GM12873 (cell line): Measurements from ENCODE around the gene SPATA22.

ENCODE experiments used
- TF ChIP-seq, protein P1 (sequence below): IDR thresholded peaks from 2 replicates; pipeline ENCODE4 v1.5.1; 2012; ENCODE audit warnings: low read depth, mild to moderate bottlenecking, moderate library complexity, low read length, control low read depth; ENCODE audit not compliant: insufficient read depth; ENCODE audit errors: missing control alignments

SPATA22 gene, protein sequence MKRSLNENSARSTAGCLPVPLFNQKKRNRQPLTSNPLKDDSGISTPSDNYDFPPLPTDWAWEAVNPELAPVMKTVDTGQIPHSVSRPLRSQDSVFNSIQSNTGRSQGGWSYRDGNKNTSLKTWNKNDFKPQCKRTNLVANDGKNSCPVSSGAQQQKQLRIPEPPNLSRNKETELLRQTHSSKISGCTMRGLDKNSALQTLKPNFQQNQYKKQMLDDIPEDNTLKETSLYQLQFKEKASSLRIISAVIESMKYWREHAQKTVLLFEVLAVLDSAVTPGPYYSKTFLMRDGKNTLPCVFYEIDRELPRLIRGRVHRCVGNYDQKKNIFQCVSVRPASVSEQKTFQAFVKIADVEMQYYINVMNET

DNA sequence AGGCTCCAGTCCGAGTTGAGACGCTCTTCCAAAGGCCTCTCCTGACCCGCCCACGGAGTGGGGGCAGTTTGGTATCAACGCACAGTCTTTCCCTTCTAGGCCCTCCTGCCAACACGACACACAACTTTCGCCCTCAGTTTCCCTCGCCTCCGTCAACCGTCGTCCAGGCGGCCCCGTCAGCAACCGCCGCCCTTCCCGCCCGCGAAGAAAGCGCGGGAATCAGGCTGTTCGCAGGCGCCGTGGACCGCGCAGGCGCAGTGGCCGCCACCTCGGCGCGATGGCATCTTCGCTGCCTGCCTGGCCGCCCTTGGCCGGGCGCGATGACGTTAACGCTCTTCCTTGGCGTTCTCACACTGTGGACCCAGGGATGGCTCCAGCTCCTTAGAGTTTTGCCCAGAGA lies at the start of gene SPATA22:
Gene SPATA22, minus strand, starts transcription at position 221 of the 400 bp plus-strand sequence. CDS start 2,494 bp downstream, outside the sequence.
- TF ChIP-seq, protein P1, sequence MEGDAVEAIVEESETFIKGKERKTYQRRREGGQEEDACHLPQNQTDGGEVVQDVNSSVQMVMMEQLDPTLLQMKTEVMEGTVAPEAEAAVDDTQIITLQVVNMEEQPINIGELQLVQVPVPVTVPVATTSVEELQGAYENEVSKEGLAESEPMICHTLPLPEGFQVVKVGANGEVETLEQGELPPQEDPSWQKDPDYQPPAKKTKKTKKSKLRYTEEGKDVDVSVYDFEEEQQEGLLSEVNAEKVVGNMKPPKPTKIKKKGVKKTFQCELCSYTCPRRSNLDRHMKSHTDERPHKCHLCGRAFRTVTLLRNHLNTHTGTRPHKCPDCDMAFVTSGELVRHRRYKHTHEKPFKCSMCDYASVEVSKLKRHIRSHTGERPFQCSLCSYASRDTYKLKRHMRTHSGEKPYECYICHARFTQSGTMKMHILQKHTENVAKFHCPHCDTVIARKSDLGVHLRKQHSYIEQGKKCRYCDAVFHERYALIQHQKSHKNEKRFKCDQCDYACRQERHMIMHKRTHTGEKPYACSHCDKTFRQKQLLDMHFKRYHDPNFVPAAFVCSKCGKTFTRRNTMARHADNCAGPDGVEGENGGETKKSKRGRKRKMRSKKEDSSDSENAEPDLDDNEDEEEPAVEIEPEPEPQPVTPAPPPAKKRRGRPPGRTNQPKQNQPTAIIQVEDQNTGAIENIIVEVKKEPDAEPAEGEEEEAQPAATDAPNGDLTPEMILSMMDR: no peak

GRCh38 chr17:3514873-3515272 lies 43.3 kb upstream of the SPATA22 start:
- TF ChIP-seq, protein P1: no peak

DNA sequence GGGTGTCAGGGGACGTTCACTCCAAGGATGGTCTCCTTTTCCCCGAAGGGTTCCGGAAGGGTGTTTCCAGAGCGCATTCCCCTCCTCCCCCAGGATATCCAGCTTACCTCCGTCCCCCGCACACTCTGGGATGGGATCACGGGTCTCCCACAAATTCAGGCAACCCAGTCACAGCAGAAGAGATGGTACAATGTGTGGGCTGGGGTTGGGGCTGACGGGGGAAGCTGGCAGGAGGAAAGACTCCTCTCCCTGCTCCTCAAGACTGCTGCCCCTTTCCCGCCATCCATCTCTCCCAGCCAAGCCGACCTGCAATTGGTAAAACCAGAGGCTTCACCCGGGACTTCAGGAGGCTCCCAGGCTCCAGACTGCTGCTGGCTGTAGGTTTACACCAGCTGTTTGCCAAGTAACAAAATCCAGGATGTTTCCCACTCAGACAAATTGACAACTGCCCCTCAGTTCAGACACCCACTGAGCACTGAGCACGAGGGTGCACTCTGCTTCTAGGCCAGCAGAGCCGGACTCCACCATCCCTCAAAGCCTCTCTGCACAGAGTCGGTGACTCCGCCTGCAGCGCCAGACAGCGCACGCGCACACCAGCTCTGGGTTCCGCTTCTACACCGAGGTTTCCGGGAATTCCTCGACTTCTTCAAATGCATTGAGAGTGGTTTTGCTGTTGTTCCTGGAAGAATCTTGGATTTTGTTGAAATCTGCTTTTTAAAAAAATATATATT lies 41.9 kb upstream of the SPATA22 start:
- TF ChIP-seq, protein P1: no peak

GRCh38 chr17:3512505-3513171 lies 41.0 kb upstream of the SPATA22 start:
- TF ChIP-seq, protein P1: no peak

DNA sequence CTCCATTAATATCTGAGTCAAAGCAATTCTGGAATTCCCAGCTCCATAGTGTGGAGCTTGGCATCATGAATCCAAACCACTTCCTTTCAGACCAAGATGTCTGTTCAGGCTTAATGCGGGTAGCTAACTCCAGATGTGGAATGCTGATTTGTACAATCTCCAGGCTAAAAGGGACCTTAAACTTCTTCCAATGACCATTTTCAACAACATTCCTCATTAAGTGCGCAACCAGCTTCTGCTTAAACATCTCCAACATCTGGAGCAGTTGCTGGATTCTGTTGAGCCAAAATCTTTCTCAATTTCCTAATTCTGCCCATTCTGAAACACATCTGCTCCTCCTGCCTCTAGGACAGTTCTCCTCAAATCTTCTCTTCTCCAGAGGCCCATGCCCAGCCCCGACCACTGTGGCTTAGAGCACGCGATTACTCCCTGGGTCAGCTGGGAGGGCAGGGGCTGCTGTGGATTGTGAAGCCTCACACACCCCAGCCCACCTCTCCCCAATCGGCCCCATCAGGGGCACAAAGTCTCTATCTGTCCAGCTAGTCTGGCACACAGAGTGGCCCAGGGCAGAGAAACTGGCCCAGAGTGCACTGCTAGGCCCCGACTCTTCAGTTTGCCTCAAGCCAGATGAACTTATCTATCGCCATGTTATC lies 40.4 kb upstream of the SPATA22 start:
- TF ChIP-seq, protein P1: no peak

GRCh38 chr17:3510090-3510489 lies 38.5 kb upstream of the SPATA22 start:
- TF ChIP-seq, protein P1: no peak
